ENCODE data around the gene CIAO2A. TPM values are rescaled to one million over a fixed set of nuclear protein-coding genes. Genes with fewer than 3 reads are reported as not detected.
A peak's percentile ranks its signal among the peaks of the same experiment; 100 is the strongest.
"Not testable (repeated sequence)": the region's sequence is repeated elsewhere in the genome, so short reads cannot be mapped to it uniquely, and the experiment has no call there.

Gene CIAO2A
- total RNA-seq, 1 donor from 2014 or later = 46.6 TPM

DNA sequence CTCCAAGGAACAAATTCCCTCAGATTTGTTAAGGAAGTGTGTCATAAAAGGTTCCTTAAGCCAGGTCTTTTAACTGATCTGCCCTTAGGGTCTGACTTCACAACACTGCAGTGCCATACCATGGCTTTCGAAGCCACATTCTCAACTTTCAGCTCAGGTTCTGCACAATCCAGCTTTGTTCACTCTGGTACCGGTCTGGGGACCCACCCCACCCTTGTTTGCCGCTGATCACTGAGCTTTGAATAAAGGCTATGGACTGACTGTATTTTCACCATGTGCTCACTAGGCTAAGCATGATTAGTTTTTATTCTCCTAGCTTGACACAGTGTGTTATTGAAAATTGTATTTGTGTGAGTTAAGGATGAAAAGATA, 18.0 kb upstream of the CIAO2A start:
- peak; percentile 29 for DNase-seq

DNA sequence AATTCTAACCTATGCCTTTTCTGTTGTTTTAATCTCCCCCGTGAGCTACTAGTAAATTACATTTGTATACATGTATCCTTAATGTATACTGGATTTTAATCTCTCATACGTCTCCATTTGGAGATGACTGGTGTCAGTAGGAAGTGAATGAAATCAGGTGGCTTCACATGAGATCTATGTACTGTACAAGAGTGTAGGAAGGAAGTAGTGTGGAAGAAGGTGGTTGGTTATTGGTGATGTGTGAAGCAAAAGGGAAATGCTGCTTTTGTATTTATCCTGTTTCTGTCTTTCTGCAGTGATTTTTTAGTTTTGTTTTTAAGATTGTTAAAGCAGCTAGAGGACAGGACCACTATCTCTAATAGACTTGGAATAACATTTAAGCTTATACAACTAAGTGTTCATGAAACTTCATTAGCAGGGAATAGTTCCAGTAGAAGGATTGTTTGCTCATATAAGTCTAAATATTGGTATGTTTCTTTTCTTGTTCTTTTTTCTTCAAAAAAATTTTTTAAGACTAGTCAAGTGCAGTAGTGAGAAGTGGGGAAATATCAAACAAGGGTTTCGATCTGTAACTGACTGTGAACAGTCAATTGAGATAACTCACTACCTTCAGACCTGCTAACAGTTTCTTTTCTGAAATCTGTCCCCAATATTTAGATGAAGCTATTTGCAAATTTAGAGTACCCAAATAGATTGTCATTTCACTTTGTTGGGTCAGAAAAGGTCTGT, 17.5 kb upstream of the CIAO2A start:
- DNase-seq = peak; percentile 13

DNA sequence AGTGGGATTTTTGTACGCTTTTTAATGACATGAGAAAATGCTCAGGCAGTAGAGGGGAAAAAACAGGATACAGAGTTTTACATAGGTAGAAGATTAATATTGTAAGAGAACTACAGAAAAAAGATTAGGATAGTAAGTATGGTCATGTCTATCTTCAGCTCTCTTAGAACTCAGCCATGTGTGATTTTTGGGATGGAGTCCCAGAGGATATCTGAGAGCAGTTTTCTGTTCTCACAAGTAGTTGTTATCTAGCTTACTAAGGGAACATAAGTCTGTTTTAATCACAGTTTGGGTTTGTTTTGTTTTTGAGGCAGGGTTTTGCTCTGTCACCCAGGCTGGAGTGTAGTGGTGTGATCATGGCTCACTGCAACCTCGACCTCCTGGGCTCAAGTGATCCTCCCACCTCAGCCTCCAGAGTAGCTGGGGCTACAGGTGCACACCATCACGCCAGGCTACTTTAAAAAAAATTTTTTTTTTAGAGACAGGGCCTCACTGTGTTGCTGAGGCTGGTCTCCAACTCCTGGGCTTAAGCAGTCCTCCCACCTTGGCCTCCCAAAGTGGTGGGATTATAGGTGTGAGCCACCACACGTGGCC, 16.6 kb upstream of the CIAO2A start:
- DNase-seq = not testable (repeated sequence)

DNA sequence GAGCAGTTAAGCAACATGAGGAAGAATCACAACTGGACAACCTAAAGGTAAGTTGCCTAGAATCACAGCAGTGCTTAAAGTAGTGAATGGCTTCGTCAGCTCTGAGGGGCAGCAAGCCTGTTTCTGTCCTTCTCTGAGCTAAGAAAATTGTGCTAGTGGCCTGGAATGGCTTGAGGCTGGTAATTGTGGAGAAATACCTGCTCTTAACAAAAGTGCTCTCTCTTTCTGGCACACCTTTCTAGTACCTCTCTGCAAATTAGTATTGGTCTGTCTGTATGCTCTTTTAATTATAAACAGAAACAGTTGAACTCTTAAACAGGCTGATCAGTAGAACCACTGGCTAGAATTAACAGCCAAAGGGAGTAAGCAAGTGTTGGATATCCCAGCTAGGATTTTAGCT, 13.7 kb upstream of the CIAO2A start:
- DNase-seq = no peak

DNA sequence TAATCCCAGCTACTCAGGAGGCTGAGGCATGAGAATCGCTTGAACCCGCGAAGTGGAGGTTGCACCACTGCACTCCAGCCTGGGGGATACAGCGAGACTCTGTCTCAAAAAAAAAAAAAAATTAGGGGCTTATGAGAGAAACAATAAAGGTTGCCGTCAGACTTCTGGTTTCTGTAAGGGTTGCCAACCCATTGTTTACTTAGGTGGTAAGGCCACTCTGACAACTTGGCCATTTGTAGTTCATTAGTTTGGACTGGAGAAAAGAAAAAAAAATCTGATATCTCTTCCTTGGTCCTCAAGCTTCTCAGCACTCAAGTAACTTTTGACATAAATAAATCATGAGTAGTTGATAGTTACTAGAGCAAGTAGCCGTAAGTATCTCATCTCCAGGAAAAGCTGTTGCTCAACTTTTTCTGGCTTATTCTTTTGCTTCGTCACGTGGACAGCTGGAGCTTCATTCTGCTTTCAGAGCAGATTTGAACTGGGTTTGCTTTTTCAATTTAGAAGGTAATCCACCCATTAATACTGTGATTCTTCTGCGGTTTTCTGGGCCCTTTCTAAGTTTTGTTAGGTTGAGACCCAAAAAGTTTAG, 11.6 kb upstream of the CIAO2A start:
- DNase-seq = peak; percentile 51

DNA sequence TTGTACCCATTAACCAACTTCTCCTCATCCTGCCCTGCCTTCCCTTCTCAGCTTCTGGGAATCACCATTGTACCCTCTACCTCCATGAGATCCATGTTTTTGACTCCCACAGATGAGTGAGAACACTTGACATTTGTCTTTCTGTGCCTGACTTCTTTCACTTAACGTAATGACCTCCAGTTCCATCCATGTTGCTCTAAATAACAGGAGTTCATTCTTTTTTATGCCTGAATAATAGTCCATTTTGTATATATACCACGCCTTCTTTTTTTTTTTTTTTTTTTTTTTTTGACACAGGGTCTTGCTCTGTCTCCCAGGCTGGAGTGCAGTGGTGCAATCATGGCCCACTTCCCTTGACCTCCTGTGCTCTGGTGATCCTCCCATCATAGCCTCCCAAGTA, 8.9 kb upstream of the CIAO2A start:
- no peak for DNase-seq

DNA sequence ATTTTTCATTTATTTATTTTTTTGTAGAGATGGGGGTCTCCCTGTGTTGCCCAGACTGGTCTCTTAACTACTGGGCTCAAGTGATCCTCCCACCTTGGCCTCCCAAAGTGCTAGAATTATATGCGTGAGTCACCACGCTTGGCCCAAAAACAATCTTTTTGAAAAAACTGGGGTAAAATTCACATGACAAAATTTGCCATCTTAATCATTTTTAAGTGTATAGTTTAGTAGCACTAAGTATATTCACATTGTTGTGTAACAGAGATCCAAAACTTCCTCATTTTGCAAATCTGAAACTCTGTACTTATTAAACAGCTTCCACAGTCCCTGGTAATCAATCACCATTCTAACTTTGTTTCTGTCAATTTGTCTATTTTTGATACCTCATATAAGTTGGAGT, 7.3 kb upstream of the CIAO2A start:
- no peak for DNase-seq

DNA sequence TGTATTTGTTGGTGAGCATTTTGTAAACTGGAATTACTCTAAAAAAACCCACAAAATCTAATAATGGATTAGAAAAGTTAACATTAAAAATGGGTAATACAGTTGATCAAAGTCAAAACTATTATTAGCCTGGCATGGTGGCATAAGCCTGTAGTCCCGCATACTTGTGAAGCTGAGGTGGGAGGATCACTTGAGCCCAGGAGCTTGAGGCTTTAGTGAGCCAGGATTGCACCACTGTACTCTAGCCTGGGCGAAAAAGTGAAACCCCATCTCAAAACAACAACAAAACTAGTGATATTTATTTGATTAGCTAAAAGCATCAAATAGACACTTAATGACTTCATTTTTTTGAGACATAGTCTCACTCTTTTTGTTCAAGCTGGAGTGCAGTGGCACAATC, 5.7 kb upstream of the CIAO2A start:
- DNase-seq = no peak

DNA sequence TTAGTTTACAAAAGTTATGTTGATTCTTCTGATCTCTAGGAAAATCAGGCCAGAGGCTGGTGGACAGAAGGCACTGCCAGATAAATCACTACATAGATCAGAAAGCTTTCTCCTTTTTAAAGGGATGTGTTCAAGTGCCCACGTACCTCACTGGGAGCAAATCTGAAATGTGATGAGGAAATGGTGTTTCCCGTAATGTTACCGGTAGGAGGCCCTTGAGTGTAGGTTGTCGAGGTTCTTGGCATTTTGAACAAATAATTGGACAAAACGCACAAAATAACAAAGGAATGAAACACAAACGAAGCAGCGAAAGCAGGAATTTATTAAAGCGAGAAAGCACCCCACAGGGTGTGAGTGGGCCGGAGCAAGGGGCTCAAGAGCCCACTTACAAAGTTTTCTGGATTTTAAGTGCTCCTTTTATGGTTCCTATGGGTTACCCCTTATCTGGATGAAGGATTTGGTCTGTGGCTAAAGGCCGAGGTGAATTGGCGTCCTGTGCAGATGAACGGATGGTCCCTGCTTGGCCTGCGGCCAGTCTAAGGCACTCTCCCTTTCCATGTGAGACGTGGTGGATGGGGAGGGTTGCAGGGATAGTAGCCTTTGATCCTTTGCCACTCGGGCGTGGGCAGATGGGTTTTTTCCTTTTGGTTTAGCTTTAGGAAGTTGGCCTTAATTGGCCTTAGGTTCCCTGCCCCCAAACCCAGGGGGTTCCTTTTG, 3.2 kb upstream of the CIAO2A start:
- peak; percentile 68 for DNase-seq

DNA sequence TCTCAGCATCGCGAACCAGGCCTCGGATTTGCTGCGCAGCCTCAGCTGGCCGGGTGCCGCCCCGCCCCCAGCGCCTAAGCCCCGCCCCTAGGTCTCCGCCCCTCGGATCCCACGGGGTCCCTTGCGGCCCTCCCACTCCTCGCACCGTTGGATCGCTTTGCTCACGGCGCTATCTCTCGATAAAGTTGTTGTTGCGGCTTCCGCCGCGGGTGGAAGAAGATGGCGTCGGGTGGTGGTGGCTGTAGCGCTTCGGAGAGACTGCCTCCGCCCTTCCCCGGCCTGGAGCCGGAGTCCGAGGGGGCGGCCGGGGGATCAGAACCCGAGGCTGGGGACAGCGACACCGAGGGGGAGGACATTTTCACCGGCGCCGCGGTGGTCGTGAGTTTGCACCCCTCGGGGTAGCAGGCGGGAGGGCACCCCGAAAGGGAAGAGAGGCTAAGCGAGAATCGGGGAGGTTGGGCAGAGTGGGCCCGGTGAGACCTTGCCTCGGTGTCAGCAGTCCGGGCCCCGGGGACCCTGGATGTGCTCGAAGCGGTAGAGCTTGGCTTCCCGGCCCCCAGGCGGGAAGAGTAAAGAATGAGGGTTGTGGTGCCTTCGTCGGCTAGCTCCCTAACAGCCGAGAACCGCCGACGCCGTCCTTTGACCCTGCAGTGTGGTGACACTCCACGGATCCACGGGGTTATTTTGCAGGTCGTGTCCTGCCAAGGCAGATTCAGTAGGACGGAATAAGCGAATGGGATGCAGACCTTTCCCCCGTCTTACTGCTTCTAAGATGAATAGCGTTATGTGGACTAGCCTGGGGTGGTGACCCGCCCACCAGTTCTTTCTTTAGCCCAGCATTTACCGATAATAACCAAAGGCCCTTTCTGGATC, 2.4 kb upstream of the CIAO2A start, which contains the start of gene SNX1:
SNX1 (plus strand) TSS at position 188 of the 873 bp plus-strand sequence; CDS start at position 220, 32 bp downstream.
- peak; percentile 97 for DNase-seq

DNA sequence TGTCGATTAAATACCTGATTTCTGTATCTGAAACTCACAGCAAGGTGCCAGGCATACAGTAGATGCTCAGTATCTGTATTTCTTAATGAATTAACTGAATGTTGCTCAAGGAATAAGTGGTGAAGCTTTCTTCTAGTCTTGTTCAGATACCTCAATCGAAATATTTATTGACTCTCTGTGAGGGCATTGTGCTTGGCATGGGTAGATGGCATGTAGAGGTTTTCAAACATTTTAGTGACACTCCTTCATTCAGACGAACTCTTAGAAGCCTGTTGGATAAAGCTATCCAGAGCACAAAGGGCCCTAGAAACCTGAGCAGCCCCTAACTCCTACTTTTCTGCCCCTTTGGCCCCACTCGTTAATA, 1.8 kb upstream of the CIAO2A start:
- peak; percentile 12 for DNase-seq

DNA sequence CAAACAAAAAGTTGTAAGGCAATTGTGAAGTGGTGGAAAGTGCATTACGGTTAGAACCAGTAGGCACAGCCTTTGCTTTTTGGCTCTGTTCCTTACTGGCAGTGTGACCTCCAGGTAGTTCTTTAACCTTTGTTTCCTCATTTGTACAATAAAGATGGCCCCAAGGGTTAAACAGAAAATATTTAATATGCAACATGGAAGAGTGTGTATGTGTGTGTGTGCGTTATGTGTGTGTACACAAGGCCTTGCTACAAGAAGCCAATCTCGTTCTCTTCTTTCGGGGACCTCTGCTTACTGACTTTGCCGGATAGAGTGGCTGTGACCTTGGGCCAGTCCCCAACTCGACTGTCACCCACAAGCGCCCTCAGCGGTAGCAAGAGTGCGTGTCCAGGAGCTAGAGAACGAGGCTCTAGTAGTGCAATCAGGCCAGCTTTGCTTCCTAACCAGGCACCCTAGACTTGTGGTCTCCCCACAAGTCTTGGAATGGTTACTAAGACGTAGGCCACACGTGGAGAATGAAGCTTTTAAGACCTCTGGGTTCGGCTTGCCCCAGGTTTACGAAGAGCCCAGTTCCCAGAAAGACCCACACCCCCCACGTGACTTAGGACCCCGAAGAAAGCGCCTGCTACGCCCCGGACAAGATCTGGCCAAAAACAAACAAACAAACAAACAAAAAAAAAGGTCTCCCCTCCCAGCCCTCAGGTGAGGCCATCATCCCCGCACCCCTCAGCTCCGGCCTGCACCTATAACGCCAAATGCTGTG, 593 bp downstream of the CIAO2A start:
- DNase-seq = peak; percentile 56

DNA sequence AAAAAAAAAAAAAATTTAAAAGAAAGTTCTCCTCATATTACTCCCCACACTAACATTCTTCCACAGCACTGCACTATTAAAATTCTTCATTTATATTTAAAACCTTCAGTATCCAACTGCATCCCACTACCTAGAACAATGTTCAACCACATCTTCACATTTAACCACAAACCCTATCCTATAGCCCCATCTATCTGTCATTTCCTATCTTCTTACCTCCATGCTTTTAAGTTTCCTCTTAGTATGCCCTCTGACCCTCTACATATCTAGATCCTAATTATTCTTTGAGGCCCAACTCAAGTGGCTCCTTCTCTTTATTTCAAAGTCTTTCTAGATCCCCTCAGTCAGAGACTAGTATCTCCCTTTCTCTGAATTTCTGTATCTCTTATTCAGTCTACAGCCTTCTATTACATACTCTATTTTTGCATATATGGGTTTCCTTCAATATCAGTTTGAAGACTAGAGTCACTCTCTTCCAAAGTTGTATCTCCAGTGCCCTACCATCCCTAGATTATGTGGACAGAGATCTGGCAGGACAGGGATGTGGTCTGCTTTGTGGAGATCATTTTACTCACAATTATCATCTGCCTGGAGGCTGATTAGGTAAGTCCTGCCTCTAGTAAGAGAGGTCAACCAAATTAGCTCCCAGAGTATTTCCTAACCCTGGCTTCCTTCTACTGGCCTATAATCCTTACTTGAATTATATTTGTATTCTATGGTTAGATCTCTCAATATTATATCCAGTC, 1.4 kb downstream of the CIAO2A start:
- DNase-seq = no peak

DNA sequence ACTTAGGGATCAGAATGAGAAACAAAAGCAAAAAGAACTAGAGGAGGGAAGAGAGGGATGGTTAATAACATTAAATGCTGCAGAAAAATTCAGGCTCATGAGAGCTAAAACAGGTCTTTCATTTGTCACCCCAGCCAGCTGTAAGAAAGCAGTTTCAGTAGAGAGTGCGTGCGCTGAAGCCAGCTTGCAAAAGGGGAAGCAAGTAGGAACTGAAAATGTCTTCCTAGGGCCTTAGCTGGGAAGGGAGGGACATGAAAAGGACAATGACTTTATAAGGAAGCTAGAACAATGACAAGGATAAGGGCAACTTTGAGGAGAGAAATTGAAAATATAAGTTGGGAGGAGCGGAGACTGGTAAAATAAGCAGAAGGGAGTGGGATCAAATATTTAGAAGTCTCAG, 3.1 kb downstream of the CIAO2A start:
- no peak for DNase-seq

DNA sequence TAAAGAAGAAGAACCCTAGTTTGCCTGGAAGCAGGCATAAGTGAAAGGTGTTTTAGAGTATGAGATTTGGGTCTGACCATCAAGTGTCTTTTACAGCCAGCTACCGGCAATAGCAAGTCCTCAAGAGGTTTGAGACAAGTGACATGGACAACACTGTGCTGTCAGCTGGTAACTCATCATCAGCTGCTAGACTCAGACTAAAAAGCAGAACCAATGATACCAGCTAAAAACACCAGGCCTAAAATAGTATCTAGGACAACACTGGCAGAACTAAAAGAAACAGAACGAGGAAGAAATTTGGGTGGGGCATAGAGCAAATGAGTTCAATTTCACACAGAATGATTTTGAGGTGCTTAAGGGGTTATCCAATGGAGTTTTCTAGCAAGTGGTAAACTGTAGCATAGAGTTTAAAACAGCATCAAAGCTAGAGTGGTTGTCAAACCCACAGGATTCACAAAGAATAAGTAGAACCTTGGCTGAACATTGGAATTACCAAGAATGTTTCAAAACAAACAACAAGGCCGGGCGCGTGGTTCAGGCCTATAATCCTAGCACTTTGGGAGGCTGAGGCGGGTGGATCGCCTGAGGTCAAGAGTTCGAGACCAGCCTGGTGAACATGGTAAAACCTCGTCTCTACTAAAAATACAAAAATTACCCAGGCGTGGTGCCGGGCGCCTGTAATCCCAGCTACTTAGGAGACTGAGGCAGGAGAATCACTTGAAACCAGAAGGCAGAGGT, 3.9 kb downstream of the CIAO2A start:
- DNase-seq = no peak

DNA sequence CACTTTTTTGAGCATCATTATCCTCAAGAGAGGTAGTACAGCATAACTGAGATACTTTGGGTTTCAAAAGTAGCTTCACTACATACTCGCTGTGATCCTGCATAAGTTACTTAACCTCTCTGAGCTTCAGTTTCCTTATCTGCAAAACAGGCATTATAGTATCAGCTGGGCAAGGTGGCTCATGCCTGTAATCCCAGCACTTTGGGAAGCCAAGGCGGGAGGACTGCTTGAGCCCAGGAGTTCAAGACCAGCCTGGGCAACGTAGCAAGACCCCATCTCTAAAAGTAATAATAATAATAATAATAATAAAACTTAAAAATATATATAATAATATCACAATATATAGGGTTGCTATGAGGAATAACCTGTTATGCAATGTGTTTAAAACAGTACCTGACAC, 10.9 kb downstream of the CIAO2A start:
- no peak for DNase-seq

DNA sequence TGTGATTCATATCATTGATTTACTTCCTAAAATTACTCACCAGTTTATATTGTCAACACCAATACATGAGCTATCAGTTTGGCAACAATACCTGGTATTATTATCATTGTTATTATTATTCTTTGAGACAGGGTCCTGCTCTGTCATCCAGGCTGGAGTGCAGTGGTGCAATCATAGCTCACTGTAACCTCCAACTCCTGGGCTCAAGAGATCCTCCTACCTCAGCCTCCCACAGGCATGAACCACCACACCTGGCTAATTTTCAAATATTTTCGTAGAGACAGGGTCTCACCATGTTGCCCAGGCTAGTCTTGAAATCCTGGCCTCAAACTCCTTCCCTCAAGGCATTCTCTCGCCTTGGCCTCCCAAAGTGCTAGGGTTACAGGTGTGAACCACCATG, 20.1 kb downstream of the CIAO2A start:
- peak; percentile 23 for DNase-seq

DNA sequence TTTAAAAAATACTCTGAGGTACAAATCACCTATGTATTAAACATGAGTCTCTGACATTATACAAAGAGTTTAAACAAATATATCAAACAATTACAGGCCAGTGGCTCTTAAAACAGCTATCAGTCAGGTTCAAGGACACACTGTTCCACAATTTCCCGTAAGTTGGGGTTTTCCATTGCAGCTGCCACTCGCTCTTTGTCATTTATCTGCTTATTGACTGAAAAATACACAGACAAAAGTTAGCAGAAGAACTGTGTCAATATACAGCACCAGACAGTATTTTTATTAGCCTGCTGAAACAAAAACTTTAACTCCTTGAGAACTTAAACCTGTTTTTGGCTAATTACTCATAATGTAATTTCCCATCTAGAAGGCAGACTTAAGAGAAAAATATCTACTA, 20.8 kb downstream of the CIAO2A start:
- DNase-seq = peak; percentile 58

DNA sequence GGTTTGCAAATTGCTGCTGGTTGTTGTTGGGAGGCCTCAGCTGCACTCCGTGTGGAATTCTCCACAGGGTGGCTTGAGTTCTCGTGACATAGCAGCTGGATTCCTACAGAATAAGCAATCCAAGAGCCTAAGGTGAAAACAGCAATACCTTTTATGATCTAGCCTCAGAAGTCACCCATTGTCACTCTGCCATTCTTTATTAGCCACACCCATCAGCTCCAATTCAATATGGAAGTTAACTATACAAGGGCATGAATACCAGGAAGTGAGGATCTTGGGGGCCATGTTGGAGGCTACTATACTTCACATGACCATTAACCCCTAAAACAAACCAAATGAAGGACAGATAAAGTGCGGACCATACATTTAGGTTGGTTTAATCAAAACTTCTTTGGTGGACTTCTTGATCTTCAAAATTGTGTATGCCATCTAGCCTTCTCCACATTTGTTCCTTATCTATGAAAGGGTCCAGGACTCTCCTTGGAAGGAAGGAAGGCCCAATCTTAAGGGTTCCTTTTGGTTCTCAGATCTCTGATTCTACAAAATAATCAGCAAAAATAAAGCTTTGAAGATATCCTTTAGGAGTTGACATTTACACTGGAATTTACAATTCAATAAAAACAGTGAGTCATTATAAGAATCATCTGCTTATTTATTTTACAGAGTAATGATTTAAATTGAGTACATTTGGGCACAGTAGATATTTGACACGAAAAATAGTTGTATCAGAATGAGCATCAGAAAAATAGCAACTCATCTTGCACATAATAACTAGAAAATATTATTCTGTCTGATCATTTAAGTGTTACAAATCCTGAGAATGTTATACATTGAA, 21.5 kb downstream of the CIAO2A start:
- DNase-seq = peak; percentile 15

Data from dermis blood vessel endothelial cell (primary cell).